ENCODE data around the gene RAP1A. TPM values are rescaled to one million over a fixed set of nuclear protein-coding genes. Genes with fewer than 3 reads are reported as not detected.

RAP1A gene
- total RNA-seq, 1 experiment from 2014 or later = 37.1 TPM

DNA sequence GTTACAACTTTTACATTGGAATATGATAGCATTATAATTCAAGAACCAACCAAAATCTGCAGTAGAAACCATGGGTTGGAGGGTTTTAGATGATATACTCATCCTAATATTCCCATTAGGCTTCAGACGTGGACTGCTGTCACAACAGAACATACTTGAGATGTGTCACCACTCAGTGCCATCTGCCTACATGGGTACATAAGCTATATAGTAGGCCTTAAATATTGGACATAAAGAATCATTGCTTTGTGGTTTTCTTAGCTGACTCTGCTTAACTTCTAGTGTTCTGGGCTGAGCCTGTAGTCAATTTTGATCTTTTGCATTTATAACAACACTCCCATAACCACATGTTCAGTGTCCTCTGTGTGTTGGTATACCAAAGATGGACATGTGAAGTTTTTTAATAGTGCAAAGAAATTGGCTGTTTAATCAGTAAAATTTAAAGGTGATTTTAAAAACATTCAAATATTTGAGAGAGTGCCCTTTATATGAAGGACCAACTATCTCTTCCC is 14.2 kb downstream of the RAP1A start:
- no peak for DNase-seq (ENCODE audit: low read depth, low spot score)
- no TSS peak for BruUV-seq (replicated peaks)
- H3K27ac ChIP-seq (ENCODE audit: low read length) = no peak overlapping the region
- in situ Hi-C loops (cut with HindIII; ENCODE audit: low pct_unique_long_range_greater_than_20kb, low sequenced_read_pairs) (no loop called here), intact Hi-C loops (cut with micrococcal nuclease; ENCODE audit: unreplicated experiment) (no loop called here)
- H3K36me3 ChIP-seq (ENCODE audit: control insufficient read depth, insufficient read depth, low read length) = no peaks in the 10 kb centered on the region; the same call in 1 of the 2 replicates
- ATAC-seq = no peak
- no peaks in the 10 kb centered on the region for H3K9me3 ChIP-seq (ENCODE audit: control insufficient read depth, insufficient read depth, low read depth, low read length)
- CTCF ChIA-PET = no interaction called here
- no peaks in the 10 kb centered on the region for H3K4me1 ChIP-seq (ENCODE audit: control insufficient read depth, insufficient read depth, low read length)
- TF ChIP-seq REST (IDR thresholded peaks at IDR 0.05; ENCODE audit: insufficient read depth in 1 of 2, low read depth in 2 of 2, low read length in 1 of 2) (no peak), TCF7L2 (IDR thresholded peaks at IDR 0.05; ENCODE audit: low read depth, low read length) (no peak), POLR2AphosphoS5 (IDR thresholded peaks at IDR 0.05; ENCODE audit: low read depth, low read length) (no peak), CTCF (IDR thresholded peaks at IDR 0.05) (no peak), SIN3A (IDR thresholded peaks at IDR 0.05; ENCODE audit: borderline replicate concordance, insufficient read depth, low read depth, low read length) (no peak)
- H3K27me3 ChIP-seq (ENCODE audit: control insufficient read depth, insufficient read depth, low read length) = no peaks in the 10 kb centered on the region
- no peak overlapping the region for H3K4me3 ChIP-seq (ENCODE audit: low read depth in 2 of 2, low read length in 2 of 2)
- POLR2A ChIA-PET = no interaction called here

DNA sequence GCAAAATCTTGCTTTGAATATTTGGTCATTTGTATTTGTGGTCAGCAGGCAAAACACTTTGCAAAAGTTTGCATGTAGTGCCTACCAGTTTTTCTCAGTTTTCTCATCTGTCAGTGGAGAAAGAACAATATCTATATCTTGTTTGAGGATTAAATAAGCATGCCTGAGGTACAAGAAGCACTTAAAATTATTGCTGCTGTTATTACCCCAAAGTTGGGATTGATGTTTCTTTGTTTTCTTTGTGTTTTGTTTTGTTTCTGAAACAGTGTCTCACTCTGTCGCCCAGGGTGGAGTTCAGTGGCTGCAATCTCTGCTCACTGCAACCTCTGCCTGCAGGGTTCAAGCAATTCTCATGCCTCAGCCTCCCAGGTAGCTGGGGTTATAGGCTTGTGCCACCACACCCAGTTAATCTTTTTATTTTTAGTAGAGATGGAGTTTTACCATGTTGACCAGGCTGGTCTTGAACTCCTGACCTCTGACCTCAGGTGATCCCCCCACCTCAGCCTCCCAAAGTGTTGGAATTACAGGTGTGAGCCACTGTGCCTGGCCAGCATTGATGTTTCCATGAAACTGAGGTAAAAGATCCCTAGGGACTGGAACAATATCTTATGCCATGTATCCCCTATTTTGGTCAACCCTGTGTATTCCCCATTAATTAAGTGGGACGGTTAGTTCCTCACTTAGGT is 15.9 kb downstream of the RAP1A start:
- DNase-seq (ENCODE audit: low read depth, low spot score) (no peak), ATAC-seq (no peak)
- no TSS peak for BruUV-seq (replicated peaks)
- intact Hi-C loops (cut with micrococcal nuclease; ENCODE audit: unreplicated experiment) = no loop called here
- H3K9me3 ChIP-seq (ENCODE audit: control insufficient read depth, insufficient read depth, low read depth, low read length) = no peaks in the 10 kb centered on the region
- no peaks in the 10 kb centered on the region for H3K4me1 ChIP-seq (ENCODE audit: control insufficient read depth, insufficient read depth, low read length)
- no peaks in the 10 kb centered on the region; the same call in 1 of the 2 replicates for H3K36me3 ChIP-seq (ENCODE audit: control insufficient read depth, insufficient read depth, low read length)
- in situ Hi-C loops (cut with HindIII; ENCODE audit: low pct_unique_long_range_greater_than_20kb, low sequenced_read_pairs) = no loop called here
- no peak overlapping the region for H3K4me3 ChIP-seq (ENCODE audit: low read depth in 2 of 2, low read length in 2 of 2)
- no peaks in the 10 kb centered on the region for H3K27me3 ChIP-seq (ENCODE audit: control insufficient read depth, insufficient read depth, low read length)
- CTCF ChIA-PET = no interaction called here
- no peak overlapping the region for H3K27ac ChIP-seq (ENCODE audit: low read length)
- TF ChIP-seq POLR2AphosphoS5 (IDR thresholded peaks at IDR 0.05; ENCODE audit: low read depth, low read length) (no peak), CTCF (IDR thresholded peaks at IDR 0.05) (no peak), REST (IDR thresholded peaks at IDR 0.05; ENCODE audit: insufficient read depth in 1 of 2, low read depth in 2 of 2, low read length in 1 of 2) (no peak), SIN3A (IDR thresholded peaks at IDR 0.05; ENCODE audit: borderline replicate concordance, insufficient read depth, low read depth, low read length) (no peak), TCF7L2 (IDR thresholded peaks at IDR 0.05; ENCODE audit: low read depth, low read length) (no peak)
- POLR2A ChIA-PET = no interaction called here
